Lung (tissue), 12 donors: Measurements from ENCODE around the gene YARS2. TPM values are rescaled to one million over a fixed set of nuclear protein-coding genes. Genes with fewer than 3 reads are reported as not detected.

Source experiments
- ATAC-seq: fragments of 200-7000 bp; cut with Tn5 transposase; one replicate; pipeline ENCODE4 v1.9.1; 2020; ENCODE audit warnings: moderate number of reproducible peaks; ENCODE audit not compliant: insufficient read depth, low FRiP score
- DNase-seq, 3 donors: peaks; one replicate each; pipeline ENCODE4 v3.0.0-alpha.2; 2013 to 2017
- H3K27ac ChIP-seq, 2 donors: one replicate each; pipeline ENCODE4 v1.5.1; 2013; ENCODE audit warnings: mild to moderate bottlenecking in 2 of 2, moderate library complexity in 2 of 2, control low read depth in 1 of 2, inconsistent platforms in 1 of 2, low read depth in 1 of 2, low read length in 1 of 2
- H3K27me3 ChIP-seq, 3 donors: one replicate each; pipeline ENCODE4 v1.5.1; 2013; ENCODE audit warnings: low read length in 2 of 3; ENCODE audit not compliant: control insufficient read depth in 3 of 3, insufficient read depth in 3 of 3
- H3K36me3 ChIP-seq, 4 donors: one replicate each; pipeline ENCODE4 v1.5.1; 2013; ENCODE audit warnings: low read length in 4 of 4, mild to moderate bottlenecking in 1 of 4, moderate library complexity in 1 of 4; ENCODE audit not compliant: control insufficient read depth in 4 of 4, insufficient read depth in 4 of 4
- H3K4me1 ChIP-seq, 5 donors: one replicate each; pipeline ENCODE4 v1.5.1; 2013; ENCODE audit warnings: low read length in 5 of 5, mild to moderate bottlenecking in 2 of 5, moderate library complexity in 1 of 5; ENCODE audit not compliant: control insufficient read depth in 5 of 5, insufficient read depth in 5 of 5
- H3K4me3 ChIP-seq: one replicate; pipeline ENCODE4 v1.5.1; 2013; ENCODE audit warnings: mild to moderate bottlenecking, control low read depth, moderate library complexity
- H3K9ac ChIP-seq, 2 donors: one replicate each; pipeline ENCODE4 v1.5.1; 2013; ENCODE audit warnings: low read length in 2 of 2, control low read depth in 1 of 2; ENCODE audit not compliant: insufficient read depth in 1 of 2
- H3K9me3 ChIP-seq, 4 donors: one replicate each; pipeline ENCODE4 v1.5.1; 2013; ENCODE audit warnings: low read length in 3 of 4, mild to moderate bottlenecking in 1 of 4, moderate library complexity in 1 of 4; ENCODE audit not compliant: control insufficient read depth in 4 of 4, insufficient read depth in 3 of 4
- CTCF ChIP-seq: IDR thresholded peaks from 2 replicates; pipeline ENCODE4 v1.5.1; 2012; ENCODE audit warnings: mild to moderate bottlenecking; ENCODE audit errors: control extremely low read depth, extremely low read depth
- WGBS, 2 donors: extraction: QIAGEN DNeasy Blood & Tissue Kit; methylation state at CpG; one replicate each; pipeline ENCODE4 v1.1.7; 2013; 5-methylcytosine and 5-hydroxymethylcytosine counted together
- polyA plus RNA-seq, 2 donors: library from polyadenylated mRNA; stranded (reverse); fragments of 200-250 nt; gene quantifications; one replicate each; pipeline ENCODE4 v1.2.1, GENCODE V29; 2013
- total RNA-seq, 2 donors: library from RNA; depleted of rRNA in 1 of 2; stranded (reverse); fragments of >200 nt in 1 of 2; gene quantifications; one replicate each; pipeline ENCODE4 v1.2.1, GENCODE V29; 2014 to 2021
- donor health status: control.
- donor health status: control.
- donor health status: Bipolar disorder and iron deficiency.
- donor health status: healthy.
- donor health status: DM: yes; HTN: yes; CAD: no.

YARS2 gene
- total and polyA plus RNA-seq, 4 donors, result 9.0 to 27.2 (median 16.8) TPM

- ATAC-seq (no peak), DNase-seq (no peak)
- H3K4me1 ChIP-seq, result peaks cover 0 to 19% (median 7%) of the 10 kb centered on the region in 5 donors
- no peak overlapping the region for H3K27ac ChIP-seq
- 56 to 81% methylated on average over 5 of the region's 5 CpGs for whole genome bisulfite sequencing, 2 donors
- H3K4me3 ChIP-seq, result no peak overlapping the region
- TF ChIP-seq CTCF, result no peak
- H3K36me3 ChIP-seq, result no peaks in the 10 kb centered on the region
- H3K9ac ChIP-seq, result no peak overlapping the region
- no peaks in the 10 kb centered on the region for H3K9me3 ChIP-seq
- H3K27me3 ChIP-seq, result peaks cover 0 to 24% (median 0%) of the 10 kb centered on the region in 3 donors
Measured at GRCh38 chr12:32777159-32777558, 21.5 kb upstream of the YARS2 start.

GRCh38 chr12:32776258-32776657 is 20.6 kb upstream of the YARS2 start:
- DNase-seq, result no peak
- H3K9ac ChIP-seq, result no peak overlapping the region
- 75 to 81% methylated on average over 4 of the region's 4 CpGs for WGBS, 2 donors
- no peak overlapping the region for H3K4me3 ChIP-seq
- H3K27ac ChIP-seq, result no peak overlapping the region
- no peak for ATAC-seq
- peaks cover 0 to 19% (median 7%) of the 10 kb centered on the region in 5 donors for H3K4me1 ChIP-seq
- TF ChIP-seq CTCF, result no peak
- no peaks in the 10 kb centered on the region for H3K9me3 ChIP-seq
- peaks cover 0 to 24% (median 0%) of the 10 kb centered on the region in 3 donors for H3K27me3 ChIP-seq
- no peaks in the 10 kb centered on the region for H3K36me3 ChIP-seq

- ATAC-seq (no peak), DNase-seq (no peak)
- Histone ChIP-seq H3K9me3 (no peaks in the 10 kb centered on the region), H3K27ac (no peak overlapping the region), H3K9ac (no peak overlapping the region), H3K36me3 (no peaks in the 10 kb centered on the region), H3K4me3 (no peak overlapping the region), H3K27me3 (peaks cover 0 to 25% (median 0%) of the 10 kb centered on the region in 3 donors), H3K4me1 (peaks cover 0 to 21% (median 0%) of the 10 kb centered on the region in 5 donors)
- TF ChIP-seq CTCF, result no peak
- 58 to 73% methylated on average over 6 of the region's 6 CpGs for WGBS, 2 donors
Measured at GRCh38 chr12:32773691-32774090, 18.0 kb upstream of the YARS2 start.

GRCh38 chr12:32770141-32770540 is 14.4 kb upstream of the YARS2 start:
- Histone ChIP-seq H3K9me3 (no peaks in the 10 kb centered on the region), H3K4me3 (no peak overlapping the region), H3K9ac (no peak overlapping the region), H3K36me3 (no peaks in the 10 kb centered on the region), H3K27me3 (peaks cover 0 to 25% (median 0%) of the 10 kb centered on the region in 3 donors), H3K27ac (no peak overlapping the region), H3K4me1 (peaks cover 0 to 36% (median 0%) of the 10 kb centered on the region in 5 donors)
- TF ChIP-seq CTCF, result no peak
- DNase-seq (peak in 2 of 3 donors; percentile 38 to 50), ATAC-seq (no peak)
- WGBS, 2 donors, result 67 to 81% methylated on average over 1 of the region's 1 CpG
